Measurements from ENCODE around the gene ZNF75A.
A peak's percentile ranks its signal among the peaks of the same experiment; 100 is the strongest.
"Not testable (repeated sequence)": the region's sequence is repeated elsewhere in the genome, so short reads cannot be mapped to it uniquely, and the experiment has no call there.

The ZNF75A gene

GRCh38 chr16:3266873-3267537, 38.3 kb upstream of the ZNF75A start:
- TF ChIP-seq CTCF (conservative IDR thresholded peaks at IDR 0.05), result peak; percentile 76
- H3K27ac ChIP-seq, result no peak overlapping the region; the same call in 1 of the 2 replicates

GRCh38 chr16:3268294-3268693, 37.0 kb upstream of the ZNF75A start:
- no peak overlapping the region for H3K27ac ChIP-seq
- no peak for TF ChIP-seq CTCF (conservative IDR thresholded peaks at IDR 0.05)

GRCh38 chr16:3270718-3271117, 34.6 kb upstream of the ZNF75A start:
- H3K27ac ChIP-seq, result not testable (repeated sequence)

- H3K27ac ChIP-seq, result not testable (repeated sequence)
Measured at GRCh38 chr16:3271281-3271680, 34.0 kb upstream of the ZNF75A start.

- no peak overlapping the region for H3K27ac ChIP-seq
- TF ChIP-seq CTCF (conservative IDR thresholded peaks at IDR 0.05), result no peak
Measured at GRCh38 chr16:3274490-3274889, 30.8 kb upstream of the ZNF75A start.

- H3K27ac ChIP-seq, result no peak overlapping the region
- no peak for TF ChIP-seq CTCF (conservative IDR thresholded peaks at IDR 0.05)
Measured at GRCh38 chr16:3274947-3275346, 30.4 kb upstream of the ZNF75A start.

- H3K27ac ChIP-seq, result peak overlapping the region; percentile 93
- no peak for TF ChIP-seq CTCF (conservative IDR thresholded peaks at IDR 0.05)
Measured at GRCh38 chr16:3276679-3277078, 28.6 kb upstream of the ZNF75A start.

GRCh38 chr16:3281222-3281820, 24.0 kb upstream of the ZNF75A start:
- peak overlapping the region; percentile 93 for H3K27ac ChIP-seq
- no peak for TF ChIP-seq CTCF (conservative IDR thresholded peaks at IDR 0.05)
